ENCODE measurements around the gene ZMYND10.

The ZMYND10 gene

GRCh38 chr3:50345586-50346234 is at the start of gene ZMYND10:
Gene ZMYND10 (minus strand): TSS chr3:50345732. CDS start chr3:50345579, 153 bp downstream.
- DNase-seq = peak; percentile 84

- DNase-seq = no peak
Measured at GRCh38 chr3:50393061-50393460, 47.5 kb upstream of the ZMYND10 start.

GRCh38 chr3:50392101-50392715 is 46.7 kb upstream of the ZMYND10 start:
- DNase-seq = peak; percentile 15

GRCh38 chr3:50390508-50391224 is 45.1 kb upstream of the ZMYND10 start:
- DNase-seq = peak; percentile 94

DNA sequence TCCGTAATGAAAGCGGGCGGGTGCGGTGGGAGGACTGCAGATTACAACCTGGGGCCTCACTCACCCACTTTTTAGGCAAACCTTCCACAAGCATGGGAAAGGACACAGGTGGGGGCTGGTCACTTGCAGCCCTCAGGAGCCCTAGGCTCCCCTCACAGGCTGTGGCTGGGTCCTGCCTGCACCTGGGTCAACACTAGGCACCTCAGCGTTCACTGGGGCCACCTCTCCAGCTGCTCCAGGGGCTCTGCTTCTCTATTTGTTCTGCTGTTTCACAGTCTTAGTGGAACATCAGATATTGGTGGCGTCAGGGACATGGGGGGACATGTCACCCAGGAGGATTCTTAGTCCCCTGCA is 43.9 kb upstream of the ZMYND10 start:
- DNase-seq = no peak

DNA sequence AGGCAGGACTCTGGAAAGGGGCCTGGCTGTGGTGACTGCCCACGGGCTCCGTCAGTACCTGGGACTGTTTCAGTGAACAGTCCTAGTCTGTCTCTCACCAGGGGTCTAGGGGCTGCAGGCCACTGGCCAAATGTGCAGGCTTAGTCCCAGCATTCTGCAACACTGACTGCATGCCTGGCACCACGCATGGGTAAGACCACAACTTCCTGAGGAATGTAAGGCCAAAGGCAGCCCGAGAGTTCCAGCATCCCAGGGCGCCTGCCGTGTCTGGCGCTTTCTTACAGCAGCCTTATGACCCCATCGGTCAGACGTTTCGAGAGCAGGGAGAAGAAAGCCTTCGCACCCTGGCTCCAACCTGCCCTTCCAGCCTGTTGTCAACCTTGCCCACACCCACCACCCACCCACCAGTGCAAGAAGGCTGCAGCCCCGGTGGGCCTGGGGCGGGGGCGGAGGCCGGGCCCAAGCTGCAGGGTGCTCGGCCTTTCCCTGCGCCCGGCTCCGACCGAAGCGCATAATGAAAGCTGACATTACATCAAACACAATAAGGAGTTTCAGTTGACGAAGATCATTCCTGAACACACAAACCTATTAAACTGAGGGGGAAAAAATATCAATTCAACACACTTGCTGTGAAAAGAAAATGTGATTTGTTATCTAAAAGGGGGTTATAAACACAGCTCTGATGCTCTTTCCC is 43.3 kb upstream of the ZMYND10 start:
- no peak for DNase-seq

GRCh38 chr3:50388016-50388719 is 42.6 kb upstream of the ZMYND10 start:
- peak; percentile 39 for DNase-seq

GRCh38 chr3:50385754-50386153 is 40.2 kb upstream of the ZMYND10 start:
- DNase-seq = peak; percentile 56

DNA sequence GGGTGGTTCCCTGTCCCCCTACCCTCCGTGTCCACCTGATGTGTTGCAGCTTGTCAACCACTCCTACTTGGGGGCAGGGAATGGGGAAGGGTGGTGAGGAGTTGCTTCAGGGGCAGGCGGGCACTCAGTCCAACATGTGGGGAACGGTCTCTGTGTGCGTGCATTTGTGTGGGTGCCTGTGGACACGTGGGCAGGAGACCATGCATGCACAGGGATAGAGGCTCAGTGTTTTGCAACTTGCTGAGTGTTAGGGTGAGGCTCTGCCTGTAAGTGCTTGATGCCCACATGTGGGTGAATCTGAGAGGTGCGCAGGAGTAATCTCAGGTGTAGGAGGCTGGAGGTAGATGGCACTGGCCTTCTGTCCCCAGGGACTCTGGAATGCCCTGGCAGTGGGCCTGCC is 38.2 kb upstream of the ZMYND10 start:
- no peak for DNase-seq

DNA sequence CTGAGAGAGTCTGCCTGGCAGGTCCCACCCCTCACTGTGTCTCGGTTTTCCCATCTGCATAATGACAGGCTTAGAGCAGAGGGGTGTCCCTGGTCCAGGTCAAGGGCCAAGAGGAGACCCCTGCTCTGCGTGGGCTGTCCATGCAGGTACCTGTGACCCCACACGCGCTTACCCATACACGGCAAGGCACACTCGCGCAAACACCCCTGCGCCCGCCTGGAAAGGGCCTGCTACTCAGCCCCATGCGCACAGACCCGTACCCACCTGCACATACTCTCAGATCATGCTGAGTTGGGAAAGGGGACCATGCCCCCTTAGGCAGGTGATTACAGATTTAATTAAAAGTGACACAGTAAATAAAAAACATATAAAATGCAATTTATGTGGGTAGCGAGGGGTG is 37.2 kb upstream of the ZMYND10 start:
- DNase-seq = no peak

DNA sequence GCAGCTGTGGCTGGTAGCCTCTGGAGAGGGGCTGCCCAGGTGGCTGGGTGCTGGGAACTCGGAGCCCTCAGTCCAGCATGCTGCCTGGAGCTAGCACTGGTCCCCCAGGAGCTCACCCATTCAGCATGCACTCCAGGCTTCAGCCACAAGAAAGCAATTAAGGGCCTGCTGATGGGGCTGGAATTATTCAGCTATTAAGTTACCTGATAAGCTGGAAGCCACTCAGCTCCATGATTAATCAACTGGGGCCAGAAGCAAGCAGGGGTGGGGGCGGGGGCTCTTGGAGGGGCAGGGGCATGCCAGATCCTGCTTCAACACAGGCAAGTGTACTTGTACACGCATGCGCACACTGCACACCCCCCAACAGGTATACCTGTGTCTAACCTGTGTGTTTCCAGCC is 35.9 kb upstream of the ZMYND10 start:
- DNase-seq = peak; percentile 47

GRCh38 chr3:50380405-50381085 is 35.0 kb upstream of the ZMYND10 start:
- DNase-seq = no peak

GRCh38 chr3:50378757-50379156 is 33.2 kb upstream of the ZMYND10 start:
- no peak for DNase-seq

GRCh38 chr3:50378024-50378423 is 32.5 kb upstream of the ZMYND10 start:
- no peak for DNase-seq

DNA sequence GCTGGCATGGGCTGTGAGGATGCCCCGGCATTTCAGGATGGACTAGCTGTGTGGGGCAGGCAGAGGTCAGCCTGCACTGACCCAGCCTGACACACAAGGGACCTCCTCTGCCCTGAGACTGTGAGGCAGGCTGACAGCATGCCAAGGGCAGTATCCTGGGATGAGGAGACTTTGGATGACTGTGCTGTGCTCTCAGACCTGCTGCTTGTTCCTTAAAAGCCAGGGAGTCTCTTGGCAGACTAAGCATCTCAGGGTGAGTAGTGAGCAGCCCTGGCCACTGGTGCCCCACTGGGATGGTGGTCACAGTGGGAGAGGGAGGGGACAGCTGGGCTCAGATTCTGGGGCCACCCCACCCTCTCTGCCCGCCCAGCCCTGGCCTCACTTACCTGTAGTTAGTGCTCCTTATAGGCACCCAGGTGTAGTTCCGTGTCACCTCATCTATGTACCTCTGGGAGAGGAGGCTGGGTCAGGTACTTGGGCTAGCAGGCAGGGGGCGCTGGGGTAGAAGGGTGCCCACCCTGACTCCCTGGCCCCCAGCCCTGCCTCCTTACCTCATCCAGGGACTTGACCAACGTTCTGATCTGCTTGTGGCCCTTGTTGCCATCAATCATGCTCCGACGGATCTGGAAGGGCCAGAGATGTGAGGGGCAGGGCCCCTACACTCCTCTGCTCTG is 29.9 kb upstream of the ZMYND10 start:
- DNase-seq = no peak

- no peak for DNase-seq
Measured at GRCh38 chr3:50374363-50375257, 29.1 kb upstream of the ZMYND10 start.

- DNase-seq = no peak
Measured at GRCh38 chr3:50373146-50374051, 27.9 kb upstream of the ZMYND10 start.

- DNase-seq = peak; percentile 78
Measured at GRCh38 chr3:50372349-50372748, 26.8 kb upstream of the ZMYND10 start.

GRCh38 chr3:50371133-50371685 is 25.7 kb upstream of the ZMYND10 start:
- no peak for DNase-seq
